Measurements from ENCODE around the gene AURKB.
A peak's percentile ranks its signal among the peaks of the same experiment; 100 is the strongest.

Gene AURKB

GRCh38 chr17:8160741-8161221 is 49.6 kb downstream of the AURKB start:
- peak; percentile 22 for DNase-seq

- peak; percentile 2 for DNase-seq
These were observed 50.2 kb downstream of the AURKB start for GRCh38 chr17:8160224-8160577.

- DNase-seq = peak; percentile 7
These were observed 50.7 kb downstream of the AURKB start for GRCh38 chr17:8159459-8160223.

GRCh38 chr17:8159032-8159400 is 51.4 kb downstream of the AURKB start:
- peak; percentile 16 for DNase-seq

- DNase-seq = peak; percentile 90
These were observed 51.9 kb downstream of the AURKB start for GRCh38 chr17:8158267-8159031.

- peak; percentile 100 for DNase-seq
These were observed 54.0 kb downstream of the AURKB start for GRCh38 chr17:8156246-8156992.

- DNase-seq = no peak
These were observed 54.5 kb downstream of the AURKB start for GRCh38 chr17:8155996-8156245.

GRCh38 chr17:8155231-8155995 is 55.0 kb downstream of the AURKB start:
- peak; percentile 48 for DNase-seq
